Endothelial cell of umbilical vein (primary cell): ENCODE results near the gene ERAL1. TPM values are rescaled to one million over a fixed set of nuclear protein-coding genes. Genes with fewer than 3 reads are reported as not detected.

Source experiments
- BruUV-seq: library from RNA; stranded (reverse); fragments of 400-500 nt; replicated peaks from 2 replicates; lab custom pipeline; 2021; lab: Mats Ljungman, UMichigan
- CTCF ChIA-PET: fragments of 300-600, 350-600 bp; sonication (Branson Sonifier 250); formaldehyde crosslinking; loops from one replicate; lab custom pipeline; 2021; ENCODE audit warnings: antibody characterized with exemption, inconsistent platforms; lab: Charles Lee
- POLR2A ChIA-PET: fragments of 300-600, 350-600 bp; sonication (Branson Sonifier 250); formaldehyde crosslinking; loops from one replicate; lab custom pipeline; 2021; ENCODE audit warnings: antibody characterized with exemption, inconsistent platforms; lab: Charles Lee
- DNase-seq: peaks from one replicate; pipeline ENCODE4 v3.0.0-alpha.2; 2011; ENCODE audit warnings: low read depth, low spot score
- FAIRE-seq: peaks from 2 replicates; lab custom pipeline; 2011; peaks lifted over from hg19 to GRCh38; lab: Jason Lieb, UNC
- H2AFZ ChIP-seq: 2 replicates; pipeline ENCODE4 v1.6.0; 2012; ENCODE audit warnings: low read depth, low read length, control low read depth, inconsistent platforms
- H3K27ac ChIP-seq: 2 replicates; pipeline ENCODE4 v1.5.1; 2011; ENCODE audit warnings: low read depth, mild to moderate bottlenecking, control low read depth, low read length, moderate library complexity; ENCODE audit not compliant: insufficient read depth
- H3K27me3 ChIP-seq, 2 experiments: 2 replicates each; pipeline versions ENCODE4 v1.6.0 to v1.6.1; 2011; ENCODE audit warnings: low read length in 2 of 2, mixed read lengths in 1 of 2; ENCODE audit not compliant: control insufficient read depth in 2 of 2, insufficient read depth in 2 of 2
- H3K36me3 ChIP-seq, 2 experiments: 2 replicates in 1 of 2; 3 replicates in 1 of 2; pipeline ENCODE4 v1.5.1; 2011; ENCODE audit warnings: low read length in 2 of 2, mild to moderate bottlenecking in 1 of 2, moderate library complexity in 1 of 2; ENCODE audit not compliant: control insufficient read depth in 2 of 2, insufficient read depth in 2 of 2; ENCODE audit errors: extremely low read depth in 1 of 2
- H3K4me1 ChIP-seq: 3 replicates; pipeline ENCODE4 v1.5.1; 2011; ENCODE audit warnings: mild to moderate bottlenecking, low read length; ENCODE audit not compliant: control insufficient read depth, insufficient read depth; ENCODE audit errors: extremely low read depth
- H3K4me2 ChIP-seq: 2 replicates; pipeline ENCODE4 v1.6.1; 2011; ENCODE audit warnings: low read length, control low read depth, mixed read lengths; ENCODE audit not compliant: insufficient read depth
- H3K4me3 ChIP-seq, 3 experiments: fragments of 200-600 bp in 1 of 3; sonication (generic), shearing (Covaris generic) in 1 of 3; replicated peaks in 1 of 3; 2 replicates each; pipeline ENCODE4 v1.5.1; 2011 to 2016; ENCODE audit warnings: control low read depth in 3 of 3, low read length in 3 of 3, mild to moderate bottlenecking in 2 of 3, inconsistent platforms in 1 of 3, low read depth in 1 of 3, moderate library complexity in 1 of 3; ENCODE audit not compliant: insufficient read depth in 1 of 3
- H3K79me2 ChIP-seq: 2 replicates; pipeline ENCODE4 v1.6.0; 2012; ENCODE audit warnings: low read length, inconsistent platforms; ENCODE audit not compliant: control insufficient read depth, insufficient read depth
- H3K9ac ChIP-seq: replicated peaks from 2 replicates; pipeline ENCODE3; 2011; ENCODE audit warnings: low read length, control low read depth; ENCODE audit not compliant: insufficient read depth; ENCODE audit errors: extremely low read depth
- H3K9me1 ChIP-seq: replicated peaks from 3 replicates; pipeline ENCODE4 v1.6.0; 2011; ENCODE audit warnings: mild to moderate bottlenecking, low read length; ENCODE audit not compliant: control insufficient read depth, insufficient read depth; ENCODE audit errors: extremely low read depth
- H3K9me3 ChIP-seq: replicated peaks from 2 replicates; pipeline ENCODE4 v1.5.1; 2012; ENCODE audit warnings: low read length, inconsistent platforms; ENCODE audit not compliant: control insufficient read depth, insufficient read depth
- H4K20me1 ChIP-seq: replicated peaks from 2 replicates; pipeline ENCODE3; 2011; ENCODE audit warnings: mild to moderate bottlenecking, low read length; ENCODE audit not compliant: control insufficient read depth, insufficient read depth; ENCODE audit errors: extremely low read depth
- EZH2 ChIP-seq: IDR thresholded peaks from 2 replicates; pipeline ENCODE4 v1.6.1; 2012; ENCODE audit warnings: borderline replicate concordance, low read depth, mild to moderate bottlenecking, moderate library complexity, low read length, inconsistent platforms; ENCODE audit not compliant: severe bottlenecking
- FOS ChIP-seq: IDR thresholded peaks from 2 replicates; pipeline ENCODE4 v1.6.1; 2011; ENCODE audit warnings: mild to moderate bottlenecking, low read length, moderate library complexity, borderline replicate concordance; ENCODE audit not compliant: insufficient read depth
- GATA2 ChIP-seq: IDR thresholded peaks from 2 replicates; pipeline ENCODE4 v1.7.0; 2011; ENCODE audit warnings: low read depth, mild to moderate bottlenecking, moderate library complexity, mixed read lengths, low read length; ENCODE audit not compliant: insufficient read length, insufficient read depth
- JUN ChIP-seq: IDR thresholded peaks from 2 replicates; pipeline ENCODE4 v1.6.1; 2011; ENCODE audit warnings: borderline replicate concordance, low read depth; ENCODE audit not compliant: insufficient read length, insufficient read depth
- MYC ChIP-seq: IDR thresholded peaks from one replicate; pipeline ENCODE4 v1.6.1; 2011; ENCODE audit warnings: mild to moderate bottlenecking, low read depth, low read length
- POLR2A ChIP-seq: IDR thresholded peaks from 2 replicates; pipeline ENCODE4 v1.6.1; 2012; ENCODE audit warnings: low read depth, mild to moderate bottlenecking, control low read depth, low read length
- POLR2AphosphoS5 ChIP-seq: IDR thresholded peaks from 2 replicates; pipeline ENCODE4 v1.6.1; 2012; ENCODE audit warnings: low read depth, mild to moderate bottlenecking, control low read depth, low read length, moderate library complexity; ENCODE audit not compliant: insufficient read depth
- dilution Hi-C: fragments of 300-500 bp; cut with MboI; formaldehyde crosslinking; loops from one replicate; pipeline ENCODE4 v1.15.0; 2019; ENCODE audit warnings: low sequenced_read_pairs; ENCODE audit not compliant: extremely low pct_ligation_motif_present
- intact Hi-C: fragments of 100-400 bp; cut with micrococcal nuclease; formaldehyde crosslinking; loops from one replicate; pipeline ENCODE4 v1.10.0; 2022
- polyA plus RNA-seq, 4 experiments: library from polyadenylated mRNA; depleted of rRNA in 3 of 4; stranded (reverse) in 3 of 4; unstranded in 1 of 4; fragments of >200 nt; gene quantifications; 2 replicates each; pipeline versions ENCODE4 v1.2.1 to v1.2.3, GENCODE V29; 2011 to 2012; ENCODE audit warnings: missing spikeins in 1 of 4
- total RNA-seq: library from RNA; stranded (reverse); gene quantifications from 2 replicates; pipeline ENCODE4 v1.2.3, GENCODE V29; 2021
- TF ChIP-seq, protein P1 (sequence below): IDR thresholded peaks from 2 replicates; pipeline ENCODE4 v1.6.1; 2011; ENCODE audit not compliant: insufficient read depth, insufficient read length
- TF ChIP-seq, protein P2 (sequence below), 2 donors: IDR thresholded peaks; 1 replicate in 1 of 2; 2 replicates in 1 of 2; pipeline ENCODE4 v1.5.1; 2011; ENCODE audit warnings: low read length in 2 of 2, mild to moderate bottlenecking in 2 of 2, moderate library complexity in 2 of 2, control low read depth in 1 of 2, inconsistent platforms in 1 of 2, low read depth in 1 of 2; ENCODE audit not compliant: insufficient read depth in 1 of 2; ENCODE audit errors: extremely low read depth in 1 of 2

ERAL1 gene
- total and polyA plus RNA-seq, 2 donors (not counting 3 experiments of a cell fraction or from before 2014, with no cell fraction given): 58.0 to 86.6 TPM

- no peaks in the 10 kb centered on the region for H3K79me2 ChIP-seq
- dilution Hi-C loops (no loop called here), intact Hi-C loops (no loop called here)
- FAIRE-seq: no peak
- no peak overlapping the region for H3K9ac ChIP-seq
- POLR2A ChIA-PET: no interaction called here
- H2AFZ ChIP-seq: no peak overlapping the region
- peaks cover 19 to 42% of the 10 kb centered on the region in 2 experiments for H3K36me3 ChIP-seq
- H3K9me3 ChIP-seq: no peaks in the 10 kb centered on the region
- H3K27ac ChIP-seq: no peak overlapping the region
- no peak for DNase-seq
- TF ChIP-seq MYC (no peak), JUN (no peak), POLR2A (no peak), POLR2AphosphoS5 (no peak), FOS (no peak), EZH2 (no peak), GATA2 (no peak)
- TF ChIP-seq, protein P1, sequence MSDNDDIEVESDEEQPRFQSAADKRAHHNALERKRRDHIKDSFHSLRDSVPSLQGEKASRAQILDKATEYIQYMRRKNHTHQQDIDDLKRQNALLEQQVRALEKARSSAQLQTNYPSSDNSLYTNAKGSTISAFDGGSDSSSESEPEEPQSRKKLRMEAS: no peak
- TF ChIP-seq, protein P2, sequence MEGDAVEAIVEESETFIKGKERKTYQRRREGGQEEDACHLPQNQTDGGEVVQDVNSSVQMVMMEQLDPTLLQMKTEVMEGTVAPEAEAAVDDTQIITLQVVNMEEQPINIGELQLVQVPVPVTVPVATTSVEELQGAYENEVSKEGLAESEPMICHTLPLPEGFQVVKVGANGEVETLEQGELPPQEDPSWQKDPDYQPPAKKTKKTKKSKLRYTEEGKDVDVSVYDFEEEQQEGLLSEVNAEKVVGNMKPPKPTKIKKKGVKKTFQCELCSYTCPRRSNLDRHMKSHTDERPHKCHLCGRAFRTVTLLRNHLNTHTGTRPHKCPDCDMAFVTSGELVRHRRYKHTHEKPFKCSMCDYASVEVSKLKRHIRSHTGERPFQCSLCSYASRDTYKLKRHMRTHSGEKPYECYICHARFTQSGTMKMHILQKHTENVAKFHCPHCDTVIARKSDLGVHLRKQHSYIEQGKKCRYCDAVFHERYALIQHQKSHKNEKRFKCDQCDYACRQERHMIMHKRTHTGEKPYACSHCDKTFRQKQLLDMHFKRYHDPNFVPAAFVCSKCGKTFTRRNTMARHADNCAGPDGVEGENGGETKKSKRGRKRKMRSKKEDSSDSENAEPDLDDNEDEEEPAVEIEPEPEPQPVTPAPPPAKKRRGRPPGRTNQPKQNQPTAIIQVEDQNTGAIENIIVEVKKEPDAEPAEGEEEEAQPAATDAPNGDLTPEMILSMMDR (IDR thresholded peaks at IDR 0.05; ENCODE audit: extremely low read depth in 1 of 2, insufficient read depth in 1 of 2, low read depth in 1 of 2, low read length in 2 of 2): no peak
- no TSS peak for BruUV-seq
- no peaks in the 10 kb centered on the region for H3K9me1 ChIP-seq
- H3K4me1 ChIP-seq: peaks cover 19% of the 10 kb centered on the region
- CTCF ChIA-PET: interaction anchor here (0.9 to 7.3 kb wide), 10 partner anchors 9 to 210 kb away, joined by 3 to 62 read pairs (median 6); partner anchors contain the start of genes FLOT2, PHF12 and TLCD1
- H3K4me3 ChIP-seq: no peak overlapping the region
- no peak overlapping the region for H3K4me2 ChIP-seq
- H3K27me3 ChIP-seq: no peaks in the 10 kb centered on the region
- no peaks in the 10 kb centered on the region for H4K20me1 ChIP-seq
Observed at GRCh38 chr17:28906706-28907438, 52.1 kb downstream of the ERAL1 start.
